IMR-90 (cell line): Measurements from ENCODE around the gene PPP1R10. TPM values are rescaled to one million over a fixed set of nuclear protein-coding genes. Genes with fewer than 3 reads are reported as not detected.
"Not testable (repeated sequence)": the region's sequence is repeated elsewhere in the genome, so short reads cannot be mapped to it uniquely, and the experiment has no call there.

ENCODE experiments used
- ATAC-seq: fragments of 200-7000 bp; cut with Tn5 transposase; 2 replicates; pipeline ENCODE4 v1.9.1; 2020; ENCODE audit warnings: low read depth, mild to moderate bottlenecking, moderate library complexity
- BruUV-seq: library from RNA; stranded (reverse); fragments of 400-500 nt; replicated peaks from 2 replicates; lab custom pipeline; 2021; lab: Mats Ljungman, UMichigan
- CTCF ChIA-PET: fragments of 300-600 bp; formaldehyde crosslinking; extraction: SDS; loops from one replicate; lab custom pipeline; 2021; ENCODE audit warnings: antibody characterized with exemption; lab: Yijun Ruan, JAX
- POLR2A ChIA-PET: fragments of 300-600 bp; sonication (Branson Sonifier 250); formaldehyde crosslinking; loops from one replicate; lab custom pipeline; 2022; ENCODE audit warnings: antibody characterized with exemption; ENCODE audit not compliant: unreplicated experiment; lab: Charles Lee
- DNase-seq: peaks from one replicate; pipeline ENCODE4 v3.0.0; 2013
- H2AFZ ChIP-seq: replicated peaks from 2 replicates; pipeline ENCODE3; 2013; ENCODE audit warnings: low read length, mild to moderate bottlenecking; ENCODE audit not compliant: poor library complexity
- H2AK5ac ChIP-seq: 2 replicates; pipeline ENCODE4 v1.6.1; 2013; ENCODE audit warnings: low read depth, low read length, inconsistent platforms
- H2AK9ac ChIP-seq: replicated peaks from 2 replicates; pipeline ENCODE3; 2013; ENCODE audit warnings: mild to moderate bottlenecking, low read depth, low read length, moderate library complexity; ENCODE audit not compliant: poor library complexity
- H2BK120ac ChIP-seq: 2 replicates; pipeline ENCODE4 v1.6.1; 2013; ENCODE audit warnings: low read depth, low read length, inconsistent platforms
- H2BK15ac ChIP-seq: 3 replicates; pipeline ENCODE4 v1.6.1; 2013; ENCODE audit warnings: low read depth, low read length, inconsistent platforms
- H2BK20ac ChIP-seq: 2 replicates; pipeline ENCODE4 v1.6.1; 2013; ENCODE audit warnings: low read depth, mild to moderate bottlenecking, inconsistent platforms, low read length, moderate library complexity
- H2BK5ac ChIP-seq: 2 replicates; pipeline ENCODE4 v1.6.1; 2013; ENCODE audit warnings: mild to moderate bottlenecking, low read depth, low read length, inconsistent platforms; ENCODE audit not compliant: poor library complexity, severe bottlenecking
- H3K14ac ChIP-seq: replicated peaks from 2 replicates; pipeline ENCODE4 v1.6.1; 2013; ENCODE audit warnings: low read depth, low read length, inconsistent platforms
- H3K18ac ChIP-seq: 2 replicates; pipeline ENCODE4 v1.6.1; 2013; ENCODE audit warnings: low read depth, low read length, control low read depth
- H3K23ac ChIP-seq: 2 replicates; pipeline ENCODE4 v1.6.1; 2013; ENCODE audit warnings: low read depth, low read length, inconsistent platforms
- H3K27ac ChIP-seq: 2 replicates; pipeline ENCODE4 v1.5.1; 2013; ENCODE audit warnings: mild to moderate bottlenecking, control low read depth, low read length; ENCODE audit not compliant: insufficient read depth
- H3K27me3 ChIP-seq: 2 replicates; pipeline ENCODE4 v1.6.1; 2013; ENCODE audit warnings: low read length; ENCODE audit not compliant: control insufficient read depth, insufficient read depth
- H3K36me3 ChIP-seq: 2 replicates; pipeline ENCODE4 v1.6.1; 2013; ENCODE audit warnings: low read length, mixed read lengths; ENCODE audit not compliant: control insufficient read depth, insufficient read depth
- H3K4ac ChIP-seq: 2 replicates; pipeline ENCODE4 v1.6.1; 2013; ENCODE audit warnings: low read depth, low read length, inconsistent platforms
- H3K4me1 ChIP-seq: 2 replicates; pipeline ENCODE4 v1.6.1; 2013; ENCODE audit warnings: low read length, mixed read lengths; ENCODE audit not compliant: control insufficient read depth, insufficient read depth
- H3K4me2 ChIP-seq: 2 replicates; pipeline ENCODE4 v1.6.1; 2013; ENCODE audit warnings: low read depth, mild to moderate bottlenecking, control low read depth, low read length, moderate library complexity
- H3K4me3 ChIP-seq: 2 replicates; pipeline ENCODE4 v1.5.1; 2013; ENCODE audit warnings: low read depth, mild to moderate bottlenecking, control low read depth, low read length, moderate library complexity; ENCODE audit not compliant: insufficient read depth
- H3K56ac ChIP-seq: 2 replicates; pipeline ENCODE4 v1.6.1; 2013; ENCODE audit warnings: low read length, inconsistent platforms; ENCODE audit not compliant: insufficient read depth; ENCODE audit errors: extremely low read depth
- H3K79me1 ChIP-seq, 2 experiments: 2 replicates each; pipeline ENCODE4 v1.6.1; 2013; ENCODE audit warnings: low read length in 2 of 2, inconsistent platforms in 1 of 2, low read depth in 1 of 2
- H3K9ac ChIP-seq: 2 replicates; pipeline ENCODE4 v1.6.1; 2013; ENCODE audit warnings: low read depth, low read length, control low read depth
- H3K9me1 ChIP-seq: 2 replicates; pipeline ENCODE4 v1.6.1; 2013; ENCODE audit warnings: low read length, inconsistent platforms; ENCODE audit not compliant: insufficient read depth
- H3K9me3 ChIP-seq: 2 replicates; pipeline ENCODE4 v1.6.1; 2013; ENCODE audit warnings: low read length; ENCODE audit not compliant: control insufficient read depth, insufficient read depth
- H4K20me1 ChIP-seq: 2 replicates; pipeline ENCODE4 v1.6.1; 2013; ENCODE audit warnings: low read length, inconsistent platforms; ENCODE audit not compliant: insufficient read depth
- H4K5ac ChIP-seq: 2 replicates; pipeline ENCODE4 v1.6.1; 2013; ENCODE audit warnings: mild to moderate bottlenecking, low read depth, low read length, control low read depth
- H4K8ac ChIP-seq, 2 experiments: 2 replicates each; pipeline ENCODE4 v1.6.1; 2013; ENCODE audit warnings: low read depth in 2 of 2, low read length in 2 of 2, control low read depth in 1 of 2, inconsistent platforms in 1 of 2
- H4K91ac ChIP-seq: 2 replicates; pipeline ENCODE4 v1.6.1; 2013; ENCODE audit warnings: low read depth, low read length, inconsistent platforms; ENCODE audit not compliant: insufficient read depth
- MAFK ChIP-seq: IDR thresholded peaks from 2 replicates; pipeline ENCODE4 v1.6.1; 2012; ENCODE audit warnings: low read depth, low read length, improper control_type of control experiment
- POLR2A ChIP-seq: IDR thresholded peaks from 2 replicates; pipeline ENCODE4 v1.6.1; 2012; ENCODE audit warnings: mild to moderate bottlenecking, low read depth, low read length
- RAD21 ChIP-seq: IDR thresholded peaks from 2 replicates; pipeline ENCODE4 v1.6.1; 2012; ENCODE audit warnings: low read length, improper control_type of control experiment
- SMC3 ChIP-seq: fragments of 150-350 bp; IDR thresholded peaks from 2 replicates; pipeline ENCODE4 v1.6.1; 2016; ENCODE audit warnings: low read depth, mild to moderate bottlenecking, antibody characterized with exemption, low read length, moderate library complexity
- WGBS, 2 experiments: methylation state at CpG; one replicate each; pipeline versions ENCODE4 v1.1.5 to v1.1.7; 2013; ENCODE audit warnings: missing lambda C conversion rate in 2 of 2; ENCODE audit not compliant: insufficient read length in 1 of 2; ENCODE audit errors: extremely low coverage in 2 of 2; 5-methylcytosine and 5-hydroxymethylcytosine counted together
- dilution Hi-C: fragments of 300-500 bp; cut with HindIII; formaldehyde crosslinking; loops from one replicate; pipeline ENCODE4 v1.14.3; 2018; ENCODE audit warnings: low sequenced_read_pairs; ENCODE audit not compliant: unreplicated experiment
- in situ Hi-C: fragments of 300-500 bp; cut with MboI; formaldehyde crosslinking; loops from 3 replicates; pipeline ENCODE4 v1.14.3; 2019; ENCODE audit warnings: low sequenced_read_pairs, inconsistent platforms, mixed read lengths
- intact Hi-C: fragments of 100-400 bp; cut with micrococcal nuclease; formaldehyde crosslinking; loops from 2 replicates; pipeline ENCODE4 v1.10.0; 2022
- polyA plus RNA-seq, 3 experiments: library from polyadenylated mRNA; depleted of rRNA; stranded (reverse); fragments of >200 nt; gene quantifications; 2 replicates each; pipeline ENCODE4 v1.2.3, GENCODE V29; 2012; ENCODE audit warnings: low replicate concordance in 1 of 3
- total RNA-seq: library from RNA; depleted of rRNA; stranded (reverse); fragments of >200 nt; gene quantifications from 2 replicates; pipeline ENCODE4 v1.2.3, GENCODE V29; 2012
- TF ChIP-seq, protein P1 (sequence below): conservative IDR thresholded peaks from 2 replicates; pipeline ENCODE4 v1.5.1; 2012; ENCODE audit warnings: mild to moderate bottlenecking, low read depth, low read length, improper control_type of control experiment
- TF ChIP-seq, protein P2 (sequence below): fragments of 150-350 bp; IDR thresholded peaks from 2 replicates; pipeline ENCODE4 v1.6.1; 2017; ENCODE audit warnings: mild to moderate bottlenecking, antibody characterized with exemption, low read length, low read depth

The PPP1R10 gene
- total and polyA plus RNA-seq, 2 of the 4 experiments (the other 2 are of a cell fraction): 18.8 to 21.2 TPM

DNA sequence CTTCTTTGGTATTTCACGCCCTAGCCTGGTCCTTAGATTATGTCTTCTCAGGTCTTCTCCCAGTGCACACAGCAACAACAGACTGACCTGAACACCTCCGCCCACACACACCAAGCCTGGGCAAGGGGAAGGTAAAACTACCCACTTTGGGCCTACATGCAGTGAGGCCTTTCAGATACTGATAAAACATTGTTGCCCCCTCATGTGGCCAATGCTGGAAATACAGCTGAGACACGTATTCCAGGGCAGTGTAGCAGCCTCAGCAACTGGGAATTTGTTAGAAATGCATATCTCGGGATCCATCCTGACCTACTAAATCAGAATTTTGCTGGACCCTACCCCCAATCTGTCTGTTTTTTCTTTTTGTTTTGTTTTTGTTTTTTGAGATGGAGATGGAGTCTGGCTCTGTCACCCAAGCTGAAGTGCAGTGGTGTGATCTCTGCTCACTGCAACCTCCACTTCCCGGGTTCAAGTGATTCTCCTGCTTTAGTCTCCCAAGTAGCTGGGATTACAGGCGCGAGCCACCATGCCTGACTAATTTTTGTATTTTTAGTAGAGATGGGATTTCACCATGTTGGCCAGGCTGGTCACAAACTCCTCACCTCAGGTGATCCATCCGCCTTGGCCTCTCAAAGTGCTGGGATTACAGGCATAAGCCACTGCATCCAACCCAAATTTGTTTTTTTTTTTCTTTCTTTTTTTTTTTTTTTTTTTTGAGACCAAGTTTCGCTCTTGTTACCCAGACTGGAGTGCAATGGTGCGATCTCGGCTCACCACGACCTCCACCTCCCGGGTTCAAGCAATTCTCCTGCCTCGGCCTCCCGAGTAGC is 19.5 kb downstream of the PPP1R10 start:
- DNase-seq (peak; percentile 75), ATAC-seq (peak; percentile 88)
- H3K9me1 ChIP-seq, H2AK5ac ChIP-seq, H2BK5ac ChIP-seq, BruUV-seq, H3K4me3 ChIP-seq, H2BK15ac ChIP-seq, H4K91ac ChIP-seq, H3K56ac ChIP-seq, H3K4me1 ChIP-seq, H3K14ac ChIP-seq, H3K4me2 ChIP-seq, H3K27ac ChIP-seq, H3K27me3 ChIP-seq, H2BK120ac ChIP-seq, in situ Hi-C loops, H3K9ac ChIP-seq, H3K18ac ChIP-seq, H3K9me3 ChIP-seq, H3K4ac ChIP-seq, H3K23ac ChIP-seq, H4K5ac ChIP-seq, H2BK20ac ChIP-seq, dilution Hi-C loops: not testable (repeated sequence)
- TF ChIP-seq, protein P1, sequence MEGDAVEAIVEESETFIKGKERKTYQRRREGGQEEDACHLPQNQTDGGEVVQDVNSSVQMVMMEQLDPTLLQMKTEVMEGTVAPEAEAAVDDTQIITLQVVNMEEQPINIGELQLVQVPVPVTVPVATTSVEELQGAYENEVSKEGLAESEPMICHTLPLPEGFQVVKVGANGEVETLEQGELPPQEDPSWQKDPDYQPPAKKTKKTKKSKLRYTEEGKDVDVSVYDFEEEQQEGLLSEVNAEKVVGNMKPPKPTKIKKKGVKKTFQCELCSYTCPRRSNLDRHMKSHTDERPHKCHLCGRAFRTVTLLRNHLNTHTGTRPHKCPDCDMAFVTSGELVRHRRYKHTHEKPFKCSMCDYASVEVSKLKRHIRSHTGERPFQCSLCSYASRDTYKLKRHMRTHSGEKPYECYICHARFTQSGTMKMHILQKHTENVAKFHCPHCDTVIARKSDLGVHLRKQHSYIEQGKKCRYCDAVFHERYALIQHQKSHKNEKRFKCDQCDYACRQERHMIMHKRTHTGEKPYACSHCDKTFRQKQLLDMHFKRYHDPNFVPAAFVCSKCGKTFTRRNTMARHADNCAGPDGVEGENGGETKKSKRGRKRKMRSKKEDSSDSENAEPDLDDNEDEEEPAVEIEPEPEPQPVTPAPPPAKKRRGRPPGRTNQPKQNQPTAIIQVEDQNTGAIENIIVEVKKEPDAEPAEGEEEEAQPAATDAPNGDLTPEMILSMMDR: peak; percentile 67
- TF ChIP-seq MAFK (peak; percentile 28; the same call in 1 of the 2 replicates), SMC3 (peak; percentile 42; the same call in 1 of the 2 replicates), POLR2A (peak; percentile 31; the same call in 1 of the 2 replicates), RAD21 (peak; percentile 44)
- TF ChIP-seq, protein P2, sequence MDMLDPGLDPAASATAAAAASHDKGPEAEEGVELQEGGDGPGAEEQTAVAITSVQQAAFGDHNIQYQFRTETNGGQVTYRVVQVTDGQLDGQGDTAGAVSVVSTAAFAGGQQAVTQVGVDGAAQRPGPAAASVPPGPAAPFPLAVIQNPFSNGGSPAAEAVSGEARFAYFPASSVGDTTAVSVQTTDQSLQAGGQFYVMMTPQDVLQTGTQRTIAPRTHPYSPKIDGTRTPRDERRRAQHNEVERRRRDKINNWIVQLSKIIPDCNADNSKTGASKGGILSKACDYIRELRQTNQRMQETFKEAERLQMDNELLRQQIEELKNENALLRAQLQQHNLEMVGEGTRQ: 0 out of 2 replicates have a peak, but pooled peaks have one; percentile 11
- H3K36me3 ChIP-seq: peaks cover 34% of the 10 kb centered on the region
- H2AFZ ChIP-seq: peak overlapping the region; percentile 78
- H4K8ac ChIP-seq: peak overlapping the region in 1 of 2 experiments; percentile 53; a peak in 2 of 4 replicates
- no CpG with 5 or more reads among the region's 15 CpGs for WGBS, 2 experiments
- intact Hi-C loops: loop anchor here (2.0 kb wide), 1 partner anchor 115 kb away; no protein-coding TSS in a partner anchor
- ChIA-PET CTCF (interaction anchor here (0.6 to 2.0 kb wide), 8 partner anchors 10 to 116 kb away, joined by 3 to 8 read pairs (median 4); no protein-coding TSS in a partner anchor), POLR2A (interaction anchor here (1.0 kb wide), 1 partner anchor 15 kb away, joined by 3 read pairs; no protein-coding TSS in a partner anchor)
- peaks cover 2 to 11% of the 10 kb centered on the region in 2 experiments; a peak in 3 of 4 replicates for H3K79me1 ChIP-seq
- H2AK9ac ChIP-seq: peak overlapping the region; percentile 74
- H4K20me1 ChIP-seq: peaks cover 24% of the 10 kb centered on the region
